Measurements from ENCODE around the gene TANK.

The TANK gene

GRCh38 chr2:161152302-161152701 is 7.9 kb upstream of the TANK start:
- no peaks in the 10 kb centered on the region for H3K27me3 ChIP-seq (ENCODE audit: control insufficient read depth, low read length)
- H4K20me1 ChIP-seq (ENCODE audit: control insufficient read depth, insufficient read depth, low read depth, low read length), result peaks cover 9% of the 10 kb centered on the region; the same call in 1 of the 2 replicates
- H3K9me2 ChIP-seq (replicated peaks; ENCODE audit: control insufficient read depth, low read length), result no peaks in the 10 kb centered on the region
- H3K36me3 ChIP-seq (ENCODE audit: control insufficient read depth, low read length), result peaks cover 97% of the 10 kb centered on the region
- peaks cover 45% of the 10 kb centered on the region for H3K9me3 ChIP-seq (ENCODE audit: control insufficient read depth, insufficient read depth, low read length)
- TF ChIP-seq, protein P1, sequence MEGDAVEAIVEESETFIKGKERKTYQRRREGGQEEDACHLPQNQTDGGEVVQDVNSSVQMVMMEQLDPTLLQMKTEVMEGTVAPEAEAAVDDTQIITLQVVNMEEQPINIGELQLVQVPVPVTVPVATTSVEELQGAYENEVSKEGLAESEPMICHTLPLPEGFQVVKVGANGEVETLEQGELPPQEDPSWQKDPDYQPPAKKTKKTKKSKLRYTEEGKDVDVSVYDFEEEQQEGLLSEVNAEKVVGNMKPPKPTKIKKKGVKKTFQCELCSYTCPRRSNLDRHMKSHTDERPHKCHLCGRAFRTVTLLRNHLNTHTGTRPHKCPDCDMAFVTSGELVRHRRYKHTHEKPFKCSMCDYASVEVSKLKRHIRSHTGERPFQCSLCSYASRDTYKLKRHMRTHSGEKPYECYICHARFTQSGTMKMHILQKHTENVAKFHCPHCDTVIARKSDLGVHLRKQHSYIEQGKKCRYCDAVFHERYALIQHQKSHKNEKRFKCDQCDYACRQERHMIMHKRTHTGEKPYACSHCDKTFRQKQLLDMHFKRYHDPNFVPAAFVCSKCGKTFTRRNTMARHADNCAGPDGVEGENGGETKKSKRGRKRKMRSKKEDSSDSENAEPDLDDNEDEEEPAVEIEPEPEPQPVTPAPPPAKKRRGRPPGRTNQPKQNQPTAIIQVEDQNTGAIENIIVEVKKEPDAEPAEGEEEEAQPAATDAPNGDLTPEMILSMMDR (IDR thresholded peaks at IDR 0.05; ENCODE audit: low read depth, low read length, poor library complexity, severe bottlenecking), result no peak
- no peak for TF ChIP-seq EZH2phosphoT487 (IDR thresholded peaks at IDR 0.05; ENCODE audit: borderline replicate concordance, low read length)
- peaks cover 59% of the 10 kb centered on the region for H3F3A ChIP-seq (ENCODE audit: control insufficient read depth, insufficient read depth)
- H3K79me2 ChIP-seq (ENCODE audit: control insufficient read depth, low read length), result peaks cover 100% of the 10 kb centered on the region
- no peak overlapping the region for H3K27ac ChIP-seq (ENCODE audit: low read depth, low read length)
- H3K4me1 ChIP-seq (ENCODE audit: control insufficient read depth, low read length), result peaks cover 65% of the 10 kb centered on the region
- peak overlapping the region; percentile 28 for H3K4me2 ChIP-seq (ENCODE audit: low read length)
- H3K4me3 ChIP-seq (ENCODE audit: low read length), result no peak overlapping the region; the same call in 1 of the 2 replicates

GRCh38 chr2:161158882-161159281 is 1.3 kb upstream of the TANK start:
- Histone ChIP-seq H3K27ac (ENCODE audit: low read depth, low read length) (peak overlapping the region; percentile 70), H3K9me3 (ENCODE audit: control insufficient read depth, insufficient read depth, low read length) (no peaks in the 10 kb centered on the region), H3K79me2 (ENCODE audit: control insufficient read depth, low read length) (peaks cover 99% of the 10 kb centered on the region), H3K9me2 (replicated peaks; ENCODE audit: control insufficient read depth, low read length) (no peaks in the 10 kb centered on the region), H3F3A (ENCODE audit: control insufficient read depth, insufficient read depth) (peaks cover 73% of the 10 kb centered on the region), H3K27me3 (ENCODE audit: control insufficient read depth, low read length) (no peaks in the 10 kb centered on the region), H3K4me1 (ENCODE audit: control insufficient read depth, low read length) (peaks cover 89% of the 10 kb centered on the region), H3K4me3 (ENCODE audit: low read length) (peak overlapping the region; percentile 97), H3K4me2 (ENCODE audit: low read length) (peak overlapping the region; percentile 87), H3K36me3 (ENCODE audit: control insufficient read depth, low read length) (peaks cover 89% of the 10 kb centered on the region), H4K20me1 (ENCODE audit: control insufficient read depth, insufficient read depth, low read depth, low read length) (peaks cover 33% of the 10 kb centered on the region)
- no peak for TF ChIP-seq EZH2phosphoT487 (IDR thresholded peaks at IDR 0.05; ENCODE audit: borderline replicate concordance, low read length)
- TF ChIP-seq, protein P1 (IDR thresholded peaks at IDR 0.05; ENCODE audit: low read depth, low read length, poor library complexity, severe bottlenecking), result no peak

GRCh38 chr2:161159456-161160225 is 587 bp upstream of the TANK start:
- no peaks in the 10 kb centered on the region for H3K9me2 ChIP-seq (replicated peaks; ENCODE audit: control insufficient read depth, low read length)
- no peaks in the 10 kb centered on the region for H3K9me3 ChIP-seq (ENCODE audit: control insufficient read depth, insufficient read depth, low read length)
- peak overlapping the region; percentile 97 for H3K4me3 ChIP-seq (ENCODE audit: low read length)
- peaks cover 89% of the 10 kb centered on the region for H3K36me3 ChIP-seq (ENCODE audit: control insufficient read depth, low read length)
- H4K20me1 ChIP-seq (ENCODE audit: control insufficient read depth, insufficient read depth, low read depth, low read length), result peaks cover 33% of the 10 kb centered on the region
- H3K79me2 ChIP-seq (ENCODE audit: control insufficient read depth, low read length), result peaks cover 99% of the 10 kb centered on the region
- H3K27me3 ChIP-seq (ENCODE audit: control insufficient read depth, low read length), result no peaks in the 10 kb centered on the region
- TF ChIP-seq, protein P1 (IDR thresholded peaks at IDR 0.05; ENCODE audit: low read depth, low read length, poor library complexity, severe bottlenecking), result no peak
- TF ChIP-seq EZH2phosphoT487 (IDR thresholded peaks at IDR 0.05; ENCODE audit: borderline replicate concordance, low read length), result no peak
- peak overlapping the region; percentile 87 for H3K4me2 ChIP-seq (ENCODE audit: low read length)
- peaks cover 89% of the 10 kb centered on the region for H3K4me1 ChIP-seq (ENCODE audit: control insufficient read depth, low read length)
- peaks cover 72% of the 10 kb centered on the region for H3F3A ChIP-seq (ENCODE audit: control insufficient read depth, insufficient read depth)
- peak overlapping the region; percentile 70 for H3K27ac ChIP-seq (ENCODE audit: low read depth, low read length)

Data from DOHH2 (cell line).